ENCODE results near the gene SLC22A17. TPM values are rescaled to one million over a fixed set of nuclear protein-coding genes. Genes with fewer than 3 reads are reported as not detected.
"Not testable (repeated sequence)": the region's sequence is repeated elsewhere in the genome, so short reads cannot be mapped to it uniquely, and the experiment has no call there.

The SLC22A17 gene
- total and polyA plus RNA-seq, 10 donors, result 5.1 to 13.7 (median 7.7) TPM

DNA sequence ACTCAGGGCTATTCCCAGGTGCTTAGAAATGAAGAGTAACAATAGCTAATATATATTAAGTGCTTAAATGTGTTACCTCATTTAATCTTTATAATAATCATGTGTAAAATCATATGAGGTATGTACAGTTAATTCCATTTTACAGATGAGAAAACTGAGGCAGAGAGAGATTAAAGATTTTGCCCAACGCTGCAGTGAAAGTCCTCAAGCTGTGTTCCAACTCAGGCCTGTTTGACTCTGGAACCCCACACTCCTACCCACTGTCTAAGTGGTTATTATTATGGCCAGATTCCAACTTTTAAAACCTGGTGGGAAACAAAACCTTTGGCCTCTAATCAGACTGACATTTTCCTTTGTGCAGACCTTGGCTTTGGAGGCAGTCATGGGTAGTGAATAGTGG lies 34.3 kb upstream of the SLC22A17 start:
- DNase-seq, result no peak
- peaks cover 0 to 25% (median 0%) of the 10 kb centered on the region in 7 donors for H3K27me3 ChIP-seq (replicated peaks in 1 of 7)
- H3K4me1 ChIP-seq, result no peaks in the 10 kb centered on the region
- H3K4me3 ChIP-seq, result no peak overlapping the region
- TF ChIP-seq POLR2AphosphoS5 (IDR thresholded peaks at IDR 0.05) (no peak), POLR2A (IDR thresholded peaks at IDR 0.05) (no peak), CTCF (IDR thresholded peaks at IDR 0.05 in 8 of 11, conservative IDR thresholded peaks at IDR 0.05 in 3 of 11) (no peak)
- H3K27ac ChIP-seq, result no peak overlapping the region
- WGBS, 5 donors, result 80 to 100% (median 95%) methylated on average over 1 of the region's 1 CpG
- no peaks in the 10 kb centered on the region for H3K36me3 ChIP-seq
- H3K9me3 ChIP-seq, result no peaks in the 10 kb centered on the region
- intact Hi-C loops (cut with DNase I; ENCODE audit: low total_unique reads), result no loop called here

- H3K4me3 ChIP-seq; intact Hi-C loops (cut with DNase I; ENCODE audit: low total_unique reads); DNase-seq; H3K9me3 ChIP-seq; H3K4me1 ChIP-seq; H3K27ac ChIP-seq; H3K36me3 ChIP-seq: not testable (repeated sequence)
- 86 to 90% (median 89%) methylated on average over 13 to 17 of the region's 17 CpGs for WGBS, 5 donors
- H3K27me3 ChIP-seq (replicated peaks in 1 of 7), result peaks cover 0 to 32% (median 3%) of the 10 kb centered on the region in 7 donors
These were observed 33.6 kb upstream of the SLC22A17 start for GRCh38 chr14:23386266-23386657.

GRCh38 chr14:23385642-23386265 lies 33.1 kb upstream of the SLC22A17 start:
- intact Hi-C loops (cut with DNase I; ENCODE audit: low total_unique reads), result no loop called here
- TF ChIP-seq POLR2AphosphoS5 (IDR thresholded peaks at IDR 0.05) (no peak), POLR2A (IDR thresholded peaks at IDR 0.05) (no peak), CTCF (IDR thresholded peaks at IDR 0.05 in 8 of 11, conservative IDR thresholded peaks at IDR 0.05 in 3 of 11) (no peak)
- no peaks in the 10 kb centered on the region for H3K4me1 ChIP-seq
- peaks cover 0 to 37% (median 3%) of the 10 kb centered on the region in 7 donors for H3K27me3 ChIP-seq (replicated peaks in 1 of 7)
- 88 to 95% (median 92%) methylated on average over 1 to 18 of the region's 18 CpGs for whole genome bisulfite sequencing, 5 donors
- no peak overlapping the region for H3K27ac ChIP-seq
- no peak overlapping the region for H3K4me3 ChIP-seq
- H3K9me3 ChIP-seq, result no peaks in the 10 kb centered on the region
- DNase-seq, result no peak
- no peaks in the 10 kb centered on the region for H3K36me3 ChIP-seq

DNA sequence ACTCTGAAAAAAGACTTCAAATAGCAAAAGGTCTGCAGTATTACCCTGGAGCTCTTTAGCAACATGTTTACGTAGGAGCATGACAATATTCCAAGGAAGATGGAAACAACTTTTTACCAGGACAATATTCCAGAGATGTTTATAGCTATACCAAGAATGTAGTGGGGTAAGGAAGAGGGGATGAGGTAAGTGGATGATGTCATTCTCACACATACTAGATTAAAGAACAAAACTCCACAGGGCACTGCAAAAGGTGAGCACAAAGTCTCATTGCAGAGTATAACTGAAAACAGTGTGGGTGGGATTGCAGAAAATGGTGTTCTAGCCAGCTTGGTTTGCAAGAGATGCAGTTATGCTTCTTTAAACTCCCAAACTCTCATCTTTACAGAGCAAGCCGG lies 32.6 kb upstream of the SLC22A17 start:
- Histone ChIP-seq H3K9me3 (no peaks in the 10 kb centered on the region), H3K27me3 (replicated peaks in 1 of 7) (peaks cover 0 to 39% (median 3%) of the 10 kb centered on the region in 7 donors), H3K4me1 (no peaks in the 10 kb centered on the region), H3K36me3 (no peaks in the 10 kb centered on the region), H3K4me3 (no peak overlapping the region), H3K27ac (no peak overlapping the region)
- TF ChIP-seq POLR2AphosphoS5 (IDR thresholded peaks at IDR 0.05) (no peak), POLR2A (IDR thresholded peaks at IDR 0.05) (no peak), CTCF (IDR thresholded peaks at IDR 0.05 in 8 of 11, conservative IDR thresholded peaks at IDR 0.05 in 3 of 11) (no peak)
- DNase-seq, result no peak
- 79 to 91% (median 83%) methylated on average over 2 of the region's 2 CpGs for WGBS, 5 donors
- intact Hi-C loops (cut with DNase I; ENCODE audit: low total_unique reads), result no loop called here
